GM12878 (cell line): ENCODE results near the gene DENND1B. TPM values are rescaled to one million over a fixed set of nuclear protein-coding genes. Genes with fewer than 3 reads are reported as not detected.

Experiments used
- ATAC-seq: fragments of 200-7000 bp; cut with Tn5 transposase; 3 replicates; pipeline ENCODE4 v1.9.1; 2020; ENCODE audit warnings: mild to moderate bottlenecking, moderate library complexity
- BruUV-seq: library from RNA; stranded (reverse); fragments of 400-500 nt; replicated peaks from 2 replicates; lab custom pipeline; 2021; lab: Mats Ljungman, UMichigan
- CTCF ChIA-PET: fragments of 300-600 bp; sonication (Branson Sonifier 250); formaldehyde crosslinking; extraction: SDS; loops from one replicate; lab custom pipeline; 2021; ENCODE audit warnings: inconsistent platforms; lab: Yijun Ruan, JAX
- POLR2A ChIA-PET: fragments of 350-600 bp; formaldehyde crosslinking; extraction: SDS; loops from one replicate; lab custom pipeline; 2021; ENCODE audit warnings: inconsistent platforms; lab: Charles Lee
- RAD21 ChIA-PET: fragments of 300-600 bp; sonication (Branson Sonifier 250); formaldehyde crosslinking; loops from one replicate; lab custom pipeline; 2023; ENCODE audit warnings: antibody characterized with exemption; ENCODE audit not compliant: unreplicated experiment; lab: Charles Lee
- SMC1A ChIA-PET: fragments of 300-600 bp; sonication (Branson Sonifier 250); formaldehyde crosslinking; loops from one replicate; lab custom pipeline; 2023; ENCODE audit not compliant: unreplicated experiment, uncharacterized antibody; lab: Charles Lee
- DNase-seq: peaks from one replicate; pipeline ENCODE4 v3.0.0-alpha.2; 2011; ENCODE audit warnings: low read depth, low spot score
- FAIRE-seq: peaks from 3 replicates; lab custom pipeline; 2011; peaks lifted over from hg19 to GRCh38; lab: Jason Lieb, UNC
- H2AFZ ChIP-seq: 2 replicates; pipeline ENCODE4 v1.6.0; 2011; ENCODE audit warnings: low read depth, low read length, control low read depth; ENCODE audit not compliant: control insufficient read depth
- H3K27ac ChIP-seq: 2 replicates; pipeline ENCODE4 v1.5.1; 2011; ENCODE audit warnings: control low read depth; ENCODE audit not compliant: control insufficient read depth, insufficient read depth
- H3K27me3 ChIP-seq, 2 experiments: replicated peaks in 1 of 2; 2 replicates each; pipeline versions ENCODE4 v1.6.0 to v1.6.1; 2011; ENCODE audit warnings: low read length in 1 of 2; ENCODE audit not compliant: control insufficient read depth in 2 of 2, insufficient read depth in 2 of 2
- H3K36me3 ChIP-seq, 2 experiments: 2 replicates each; pipeline ENCODE4 v1.5.1; 2011; ENCODE audit warnings: low read length in 1 of 2; ENCODE audit not compliant: control insufficient read depth in 2 of 2, insufficient read depth in 2 of 2
- H3K4me1 ChIP-seq: 2 replicates; pipeline ENCODE4 v1.6.1; 2011; ENCODE audit warnings: mild to moderate bottlenecking, low read length, moderate library complexity, mixed read lengths; ENCODE audit not compliant: control insufficient read depth, insufficient read depth
- H3K4me2 ChIP-seq: 2 replicates; pipeline ENCODE4 v1.6.0; 2011; ENCODE audit warnings: control low read depth; ENCODE audit not compliant: control insufficient read depth, insufficient read depth
- H3K4me3 ChIP-seq: fragments of 200-600 bp; sonication (generic); 2 replicates; pipeline ENCODE4 v1.5.1; 2016
- H3K79me2 ChIP-seq: 2 replicates; pipeline ENCODE4 v1.6.0; 2011; ENCODE audit warnings: low read length; ENCODE audit not compliant: control insufficient read depth, insufficient read depth
- H3K9ac ChIP-seq: 2 replicates; pipeline ENCODE4 v1.8.0; 2011; ENCODE audit warnings: low read length, control low read depth, mixed read lengths; ENCODE audit not compliant: control insufficient read depth, insufficient read depth
- H3K9me3 ChIP-seq: replicated peaks from 3 replicates; pipeline ENCODE4 v1.5.1; 2011; ENCODE audit warnings: mild to moderate bottlenecking, low read length; ENCODE audit not compliant: control insufficient read depth, insufficient read depth
- H4K20me1 ChIP-seq: 2 replicates; pipeline ENCODE4 v1.6.0; 2011; ENCODE audit not compliant: control insufficient read depth, insufficient read depth
- BHLHE40 ChIP-seq, 2 experiments: fragments of 450-650 bp in 1 of 2; IDR thresholded peaks; 2 replicates each; pipeline ENCODE4 v1.6.1; 2011 to 2017; ENCODE audit warnings: low read depth in 2 of 2, borderline replicate concordance in 1 of 2, improper control_type of control experiment in 1 of 2, low read length in 1 of 2, mild to moderate bottlenecking in 1 of 2
- KLF5 ChIP-seq: fragments of 450-650 bp; IDR thresholded peaks from 2 replicates; pipeline ENCODE4 v1.6.1; 2014; ENCODE audit warnings: mild to moderate bottlenecking; ENCODE audit not compliant: partially characterized antibody
- RAD21 ChIP-seq: IDR thresholded peaks from 2 replicates; pipeline ENCODE4 v1.6.1; 2011; ENCODE audit warnings: mild to moderate bottlenecking, low read depth, low read length, moderate library complexity; ENCODE audit not compliant: insufficient read depth
- SIX5 ChIP-seq: IDR thresholded peaks from 2 replicates; pipeline ENCODE4 v1.6.1; 2011; ENCODE audit warnings: mild to moderate bottlenecking, low read depth, low read length, moderate library complexity; ENCODE audit not compliant: severe bottlenecking
- SUZ12 ChIP-seq: fragments of 200-600 bp; sonication (generic); IDR thresholded peaks from one replicate; pipeline ENCODE4 v1.6.1; 2018; ENCODE audit warnings: antibody characterized with exemption, mild to moderate bottlenecking; ENCODE audit not compliant: unreplicated experiment
- TBL1XR1 ChIP-seq: IDR thresholded peaks from 2 replicates; pipeline ENCODE4 v1.6.1; 2012; ENCODE audit warnings: low read depth, low read length, improper control_type of control experiment
- ZZZ3 ChIP-seq: IDR thresholded peaks from 2 replicates; pipeline ENCODE4 v1.6.1; 2011; ENCODE audit warnings: low read depth; ENCODE audit not compliant: control insufficient read depth, insufficient read length
- WGBS: methylation state at CpG from one replicate; pipeline ENCODE4 v1.1.6; 2016; ENCODE audit warnings: low lambda C conversion rate; ENCODE audit not compliant: insufficient replicate concordance, insufficient coverage; ENCODE audit errors: missing lambda C conversion rate; 5-methylcytosine and 5-hydroxymethylcytosine counted together
- in situ Hi-C: fragments of 300-500 bp; cut with MboI; formaldehyde crosslinking; loops from 9 replicates; pipeline ENCODE4 v1.14.3; 2018; ENCODE audit warnings: mixed read lengths
- intact Hi-C: fragments of 100-400 bp; cut with micrococcal nuclease; formaldehyde crosslinking; loops from one replicate; pipeline ENCODE4 v1.14.2; 2022; ENCODE audit not compliant: unreplicated experiment
- polyA plus RNA-seq, 11 experiments: library from polyadenylated mRNA; depleted of rRNA in 4 of 11; unstranded in 6 of 11; stranded (reverse) in 5 of 11; fragments of >200 nt; fragmentation: Nextera tagmentation in 4 of 11; fragmentation: Illumina TruSeq in 1 of 11; extraction: Ambion mirVana in 4 of 11; extraction: Trizol in 1 of 11; gene quantifications; 1 replicate in 1 of 11; 2 replicates in 10 of 11; pipeline versions ENCODE4 v1.2.1 to v1.2.3, GENCODE V29; 2011 to 2016; ENCODE audit warnings: inconsistent platforms in 2 of 11, missing spikeins in 2 of 11, low read depth in 1 of 11
- total RNA-seq, 4 experiments: library from RNA; depleted of rRNA in 3 of 4; stranded (reverse); fragments of >200 nt in 3 of 4; fragmentation: Illumina TruSeq in 1 of 4; extraction: Trizol in 1 of 4; gene quantifications; 2 replicates each; pipeline versions ENCODE4 v1.2.1 to v1.2.3, GENCODE V29; 2013 to 2021
- TF ChIP-seq, protein P1 (sequence below), 3 experiments: IDR thresholded peaks in 2 of 3; conservative IDR thresholded peaks in 1 of 3; 2 replicates each; pipeline ENCODE4 v1.5.1; 2011; ENCODE audit warnings: low read depth in 3 of 3, low read length in 3 of 3, mild to moderate bottlenecking in 3 of 3, control low read depth in 2 of 3, moderate library complexity in 2 of 3, inconsistent platforms in 1 of 3, mixed read lengths in 1 of 3; ENCODE audit not compliant: control insufficient read depth in 2 of 3, insufficient read depth in 1 of 3; ENCODE audit errors: extremely low read depth in 1 of 3

DENND1B gene
- total and polyA plus RNA-seq, 10 of the 15 experiments (the other 5 are each of a cell fraction or from before 2014, with no cell fraction given) = 1.7 to 10.7 (median 8.0) TPM

DNA sequence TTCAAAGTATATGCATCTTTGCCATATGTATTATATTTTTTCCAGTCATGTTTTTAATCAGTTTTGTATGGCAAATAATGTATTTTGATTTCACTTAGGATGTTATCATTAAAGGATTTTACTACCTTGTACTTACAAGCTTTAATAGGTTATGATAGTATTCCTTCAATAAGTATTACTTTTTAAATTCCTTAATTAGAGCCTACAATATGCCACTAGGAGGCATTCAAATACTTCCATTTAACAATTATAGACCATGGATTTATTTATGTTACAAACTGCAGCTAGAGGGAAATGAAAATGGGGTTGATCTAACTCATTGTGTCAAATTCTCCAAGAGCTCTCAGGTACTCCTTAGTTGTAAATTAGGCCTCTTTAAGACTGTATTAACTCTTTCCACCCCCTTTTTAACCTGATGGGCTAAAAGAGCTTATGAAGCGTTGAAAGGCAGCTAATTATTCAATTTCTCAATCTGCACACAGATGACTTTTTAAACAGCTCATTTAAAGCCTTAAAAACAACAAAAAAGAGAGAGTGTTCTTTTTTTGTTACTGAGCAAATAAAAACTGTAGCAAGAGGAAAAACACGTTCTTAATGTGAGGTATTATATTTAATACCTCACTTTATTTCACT, 156.2 kb downstream of the DENND1B start:
- SMC1A ChIA-PET = interaction anchor here (0.9 to 3.2 kb wide), 6 partner anchors 19 to 847 kb away, joined by 3 to 30 read pairs (median 3); no protein-coding TSS in a partner anchor
- H3K9ac ChIP-seq = no peak overlapping the region
- TF ChIP-seq BHLHE40 (IDR thresholded peaks at IDR 0.05; ENCODE audit: borderline replicate concordance in 1 of 2, low read depth in 2 of 2, low read length in 1 of 2) = no peak
- no peak for TF ChIP-seq ZZZ3
- no peak for TF ChIP-seq KLF5
- no peak for TF ChIP-seq SUZ12
- peak; percentile 42 for TF ChIP-seq RAD21
- no peak for TF ChIP-seq TBL1XR1
- TF ChIP-seq SIX5 = no peak
- TF ChIP-seq, protein P1, sequence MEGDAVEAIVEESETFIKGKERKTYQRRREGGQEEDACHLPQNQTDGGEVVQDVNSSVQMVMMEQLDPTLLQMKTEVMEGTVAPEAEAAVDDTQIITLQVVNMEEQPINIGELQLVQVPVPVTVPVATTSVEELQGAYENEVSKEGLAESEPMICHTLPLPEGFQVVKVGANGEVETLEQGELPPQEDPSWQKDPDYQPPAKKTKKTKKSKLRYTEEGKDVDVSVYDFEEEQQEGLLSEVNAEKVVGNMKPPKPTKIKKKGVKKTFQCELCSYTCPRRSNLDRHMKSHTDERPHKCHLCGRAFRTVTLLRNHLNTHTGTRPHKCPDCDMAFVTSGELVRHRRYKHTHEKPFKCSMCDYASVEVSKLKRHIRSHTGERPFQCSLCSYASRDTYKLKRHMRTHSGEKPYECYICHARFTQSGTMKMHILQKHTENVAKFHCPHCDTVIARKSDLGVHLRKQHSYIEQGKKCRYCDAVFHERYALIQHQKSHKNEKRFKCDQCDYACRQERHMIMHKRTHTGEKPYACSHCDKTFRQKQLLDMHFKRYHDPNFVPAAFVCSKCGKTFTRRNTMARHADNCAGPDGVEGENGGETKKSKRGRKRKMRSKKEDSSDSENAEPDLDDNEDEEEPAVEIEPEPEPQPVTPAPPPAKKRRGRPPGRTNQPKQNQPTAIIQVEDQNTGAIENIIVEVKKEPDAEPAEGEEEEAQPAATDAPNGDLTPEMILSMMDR (IDR thresholded peaks at IDR 0.05 in 2 of 3, conservative IDR thresholded peaks at IDR 0.05 in 1 of 3; ENCODE audit: control insufficient read depth in 2 of 3, extremely low read depth in 1 of 3, insufficient read depth in 1 of 3, low read depth in 3 of 3, low read length in 3 of 3) = peak in 1 of 3 experiments; percentile 13; a peak in 2 of 6 replicates
- FAIRE-seq (no peak), ATAC-seq (no peak), DNase-seq (no peak)
- RAD21 ChIA-PET = interaction anchor here (0.5 to 2.9 kb wide), 6 partner anchors 24 to 310 kb away, joined by 3 to 26 read pairs (median 4); no protein-coding TSS in a partner anchor
- in situ Hi-C loops (loop anchor here (10.0 kb wide), 1 partner anchor 246 kb away; no protein-coding TSS in a partner anchor), intact Hi-C loops (no loop called here)
- no peaks in the 10 kb centered on the region for H3K4me1 ChIP-seq
- no peaks in the 10 kb centered on the region for H3K9me3 ChIP-seq
- H3K27ac ChIP-seq = no peak overlapping the region
- no peaks in the 10 kb centered on the region for H3K36me3 ChIP-seq
- POLR2A ChIA-PET = no interaction called here
- H3K27me3 ChIP-seq = no peaks in the 10 kb centered on the region
- WGBS = 12% methylated on average over 2 of the region's 2 CpGs
- H3K79me2 ChIP-seq = no peaks in the 10 kb centered on the region
- no peak overlapping the region for H3K4me2 ChIP-seq
- no peak overlapping the region for H2AFZ ChIP-seq
- CTCF ChIA-PET = interaction anchor here (0.7 to 6.0 kb wide), 10 partner anchors 13 to 353 kb away, joined by 3 to 43 read pairs (median 3); no protein-coding TSS in a partner anchor
- no peak overlapping the region for H3K4me3 ChIP-seq
- H4K20me1 ChIP-seq = no peaks in the 10 kb centered on the region
- no TSS peak for BruUV-seq
